ENCODE results near the gene NIN.

GRCh38 chr14:50758945-50759344 lies 72.0 kb downstream of the NIN start:
- no peak for TF ChIP-seq POLR2A (IDR thresholded peaks at IDR 0.05)
- TF ChIP-seq CTCF (IDR thresholded peaks at IDR 0.05): no peak
- no peak for TF ChIP-seq POLR2AphosphoS5 (IDR thresholded peaks at IDR 0.05; ENCODE audit: insufficient read depth in 1 of 2, low read depth in 1 of 2)

All from vagina (tissue), 2 donors.